A673 (cell line): ENCODE results near the gene PDIK1L.

ENCODE experiments used
- CTCF ChIP-seq: fragments of 300-800, 200-600 bp; sonication (generic); conservative IDR thresholded peaks from 2 replicates; pipeline ENCODE4 v1.5.1; 2017; ENCODE audit warnings: low read depth, mild to moderate bottlenecking, antibody characterized with exemption, low read length, moderate library complexity, mixed read lengths
- EZH2 ChIP-seq: fragments of 200-600 bp; sonication (generic); IDR thresholded peaks from 2 replicates; pipeline ENCODE4 v1.6.1; 2017; ENCODE audit warnings: borderline replicate concordance, low read depth, mild to moderate bottlenecking, mixed read lengths, antibody characterized with exemption, low read length; ENCODE audit not compliant: poor library complexity, severe bottlenecking

GRCh38 chr1:26102119-26102518 lies 9.5 kb upstream of the PDIK1L start:
- TF ChIP-seq CTCF = no peak
- no peak for TF ChIP-seq EZH2
